Activated CD8-positive, alpha-beta memory T cell treated with anti-CD3 and anti-CD28 coated beads, Interleukin-2, amount 50 U/mL, for 4 hours (primary cell): ENCODE results near the gene LPAR5.

Experiments used
- DNase-seq: peaks from one replicate; pipeline ENCODE4 v3.0.0-alpha.2; 2020

The LPAR5 gene

GRCh38 chr12:6635856-6636531 lies at the start of gene LPAR5:
Gene LPAR5 (minus strand): TSS chr12:6635959. CDS start chr12:6621248, 14,711 bp downstream.
- DNase-seq, result no peak

- peak; percentile 32 for DNase-seq
Observed at GRCh38 chr12:6684609-6685008, 48.9 kb upstream of the LPAR5 start.

GRCh38 chr12:6676962-6677361 lies 41.2 kb upstream of the LPAR5 start:
- DNase-seq, result no peak

- DNase-seq, result no peak
Observed at GRCh38 chr12:6672143-6672542, 36.4 kb upstream of the LPAR5 start.

GRCh38 chr12:6667559-6668210 lies 31.9 kb upstream of the LPAR5 start:
- no peak for DNase-seq

- no peak for DNase-seq
Observed at GRCh38 chr12:6666211-6666610, 30.5 kb upstream of the LPAR5 start.

- DNase-seq, result no peak
Observed at GRCh38 chr12:6664902-6665301, 29.1 kb upstream of the LPAR5 start.

- peak; percentile 94 for DNase-seq
Observed at GRCh38 chr12:6662906-6663742, 27.4 kb upstream of the LPAR5 start, which contains the start of gene ING4. Gene ING4 (minus strand): TSS chr12:6663119. CDS start chr12:6663101, 18 bp downstream.

GRCh38 chr12:6662602-6662905 lies 26.8 kb upstream of the LPAR5 start:
- no peak for DNase-seq

GRCh38 chr12:6653987-6654386 lies 18.2 kb upstream of the LPAR5 start:
- no peak for DNase-seq

- DNase-seq, result no peak
Observed at GRCh38 chr12:6653342-6653741, 17.6 kb upstream of the LPAR5 start.

GRCh38 chr12:6652391-6652790 lies 16.6 kb upstream of the LPAR5 start:
- no peak for DNase-seq

- DNase-seq, result no peak
Observed at GRCh38 chr12:6650832-6651231, 15.1 kb upstream of the LPAR5 start.

GRCh38 chr12:6647083-6647604 lies 11.4 kb upstream of the LPAR5 start, which contains the start of gene ACRBP:
Gene ACRBP (minus strand): TSS chr12:6647432. CDS start chr12:6647366, 66 bp downstream.
- DNase-seq, result no peak

GRCh38 chr12:6646276-6647082 lies 10.7 kb upstream of the LPAR5 start:
- DNase-seq, result no peak

- DNase-seq, result no peak
Observed at GRCh38 chr12:6644903-6645302, 9.1 kb upstream of the LPAR5 start.

GRCh38 chr12:6644257-6644596 lies 8.5 kb upstream of the LPAR5 start:
- no peak for DNase-seq

- DNase-seq, result no peak
Observed at GRCh38 chr12:6643569-6644256, 8.0 kb upstream of the LPAR5 start.

- no peak for DNase-seq
Observed at GRCh38 chr12:6641131-6641530, 5.4 kb upstream of the LPAR5 start.

- DNase-seq, result no peak
Observed at GRCh38 chr12:6640497-6640896, 4.7 kb upstream of the LPAR5 start.

GRCh38 chr12:6639151-6639801 lies 3.5 kb upstream of the LPAR5 start:
- DNase-seq, result no peak

- no peak for DNase-seq
Observed at GRCh38 chr12:6638305-6638704, 2.5 kb upstream of the LPAR5 start.
